ENCODE results near the gene EDIL3.

EDIL3 gene

DNA sequence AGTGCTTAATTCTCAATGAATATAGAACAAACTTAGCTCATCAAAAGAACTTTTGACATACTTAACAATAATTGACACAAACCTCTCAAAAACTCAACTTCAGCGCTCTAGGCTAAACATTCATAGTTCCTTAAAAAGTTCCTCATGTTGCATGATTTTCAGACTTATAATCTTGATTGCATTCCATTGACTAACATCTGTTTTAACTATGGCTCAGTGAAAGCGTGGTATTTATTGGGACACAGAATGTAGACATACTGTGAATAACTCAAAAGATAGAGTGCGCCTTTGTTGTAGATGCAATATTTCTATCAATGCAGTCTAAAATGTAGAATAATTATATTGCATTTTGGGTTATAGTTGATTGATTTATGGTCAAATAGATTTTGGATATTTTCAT is 436.9 kb downstream of the EDIL3 start:
- TF ChIP-seq, protein P1, sequence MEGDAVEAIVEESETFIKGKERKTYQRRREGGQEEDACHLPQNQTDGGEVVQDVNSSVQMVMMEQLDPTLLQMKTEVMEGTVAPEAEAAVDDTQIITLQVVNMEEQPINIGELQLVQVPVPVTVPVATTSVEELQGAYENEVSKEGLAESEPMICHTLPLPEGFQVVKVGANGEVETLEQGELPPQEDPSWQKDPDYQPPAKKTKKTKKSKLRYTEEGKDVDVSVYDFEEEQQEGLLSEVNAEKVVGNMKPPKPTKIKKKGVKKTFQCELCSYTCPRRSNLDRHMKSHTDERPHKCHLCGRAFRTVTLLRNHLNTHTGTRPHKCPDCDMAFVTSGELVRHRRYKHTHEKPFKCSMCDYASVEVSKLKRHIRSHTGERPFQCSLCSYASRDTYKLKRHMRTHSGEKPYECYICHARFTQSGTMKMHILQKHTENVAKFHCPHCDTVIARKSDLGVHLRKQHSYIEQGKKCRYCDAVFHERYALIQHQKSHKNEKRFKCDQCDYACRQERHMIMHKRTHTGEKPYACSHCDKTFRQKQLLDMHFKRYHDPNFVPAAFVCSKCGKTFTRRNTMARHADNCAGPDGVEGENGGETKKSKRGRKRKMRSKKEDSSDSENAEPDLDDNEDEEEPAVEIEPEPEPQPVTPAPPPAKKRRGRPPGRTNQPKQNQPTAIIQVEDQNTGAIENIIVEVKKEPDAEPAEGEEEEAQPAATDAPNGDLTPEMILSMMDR (IDR thresholded peaks at IDR 0.05; ENCODE audit: insufficient read depth, low read length, poor library complexity, severe bottlenecking), result no peak
- H3K4me3 ChIP-seq (replicated peaks; ENCODE audit: low read depth, low read length), result no peak overlapping the region
- no peaks in the 10 kb centered on the region for H3K36me3 ChIP-seq (ENCODE audit: control insufficient read depth, insufficient read depth, low read length)
- DNase-seq (ENCODE audit: extremely low read depth, insufficient read length), result no peak
- no peaks in the 10 kb centered on the region for H3K27me3 ChIP-seq (replicated peaks; ENCODE audit: control insufficient read depth, insufficient read depth, low read length)

DNA sequence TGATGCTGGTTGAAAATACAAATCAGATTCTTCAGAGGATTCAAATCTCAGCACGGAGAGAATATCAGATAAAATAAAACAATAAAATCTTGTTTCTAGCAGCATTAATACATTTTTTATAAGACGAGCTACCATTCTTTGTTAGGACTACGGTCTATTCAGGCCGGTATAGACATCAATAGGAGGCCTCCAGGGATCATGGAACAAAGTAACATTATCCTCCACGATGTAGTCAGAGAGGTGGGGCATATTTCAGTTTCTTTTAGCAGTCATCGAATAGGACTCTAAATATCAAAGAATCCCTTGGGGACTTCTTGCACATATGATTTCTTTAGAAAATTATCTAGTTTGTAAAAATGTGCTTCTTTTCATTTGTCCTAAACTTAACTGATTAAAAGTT is 438.2 kb downstream of the EDIL3 start:
- Histone ChIP-seq H3K27me3 (replicated peaks; ENCODE audit: control insufficient read depth, insufficient read depth, low read length) (no peaks in the 10 kb centered on the region), H3K4me3 (replicated peaks; ENCODE audit: low read depth, low read length) (no peak overlapping the region), H3K36me3 (ENCODE audit: control insufficient read depth, insufficient read depth, low read length) (no peaks in the 10 kb centered on the region)
- TF ChIP-seq, protein P1 (IDR thresholded peaks at IDR 0.05; ENCODE audit: insufficient read depth, low read length, poor library complexity, severe bottlenecking), result no peak
- DNase-seq (ENCODE audit: extremely low read depth, insufficient read length), result no peak

DNA sequence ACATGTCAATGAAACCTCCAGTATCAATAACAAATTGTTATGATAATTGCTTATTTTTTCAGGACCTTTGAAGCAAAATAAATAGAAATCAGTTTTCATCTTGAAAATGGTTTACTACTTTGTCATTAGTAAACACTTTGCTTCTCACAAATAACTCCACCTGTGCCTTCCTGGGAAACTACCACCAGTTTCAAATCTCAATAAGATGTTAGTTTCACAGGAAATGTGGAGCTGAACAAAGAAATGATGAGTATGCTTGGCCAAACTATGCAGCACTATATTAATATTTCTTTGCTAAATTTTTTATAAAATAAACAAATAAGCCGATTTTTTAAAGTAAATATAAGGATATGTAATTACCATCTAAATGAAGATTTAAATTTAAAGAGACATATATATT is 442.5 kb downstream of the EDIL3 start:
- no peaks in the 10 kb centered on the region for H3K27me3 ChIP-seq (replicated peaks; ENCODE audit: control insufficient read depth, insufficient read depth, low read length)
- DNase-seq (ENCODE audit: extremely low read depth, insufficient read length), result no peak
- H3K4me3 ChIP-seq (replicated peaks; ENCODE audit: low read depth, low read length), result no peak overlapping the region
- no peaks in the 10 kb centered on the region for H3K36me3 ChIP-seq (ENCODE audit: control insufficient read depth, insufficient read depth, low read length)
- TF ChIP-seq, protein P1 (IDR thresholded peaks at IDR 0.05; ENCODE audit: insufficient read depth, low read length, poor library complexity, severe bottlenecking), result no peak

DNA sequence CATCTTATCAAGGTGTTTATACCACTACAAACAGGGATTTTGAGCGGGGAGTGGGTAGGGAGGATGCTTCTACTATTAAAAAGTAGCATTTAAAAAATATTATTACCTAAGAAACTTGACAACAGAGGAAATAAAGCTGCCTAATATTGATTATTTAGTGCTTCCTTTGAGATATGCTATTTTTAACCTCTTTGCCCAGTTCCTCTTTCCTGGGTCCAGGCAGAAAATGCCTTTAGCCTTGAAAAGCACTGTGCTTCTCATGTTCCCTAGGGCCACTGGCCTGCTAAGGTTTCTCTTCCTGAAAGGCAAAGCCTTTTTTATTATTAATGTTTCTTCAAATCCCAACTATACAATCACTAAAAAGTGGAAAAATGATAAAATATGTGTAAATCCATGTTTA is 446.8 kb downstream of the EDIL3 start:
- TF ChIP-seq, protein P1 (IDR thresholded peaks at IDR 0.05; ENCODE audit: insufficient read depth, low read length, poor library complexity, severe bottlenecking), result no peak
- Histone ChIP-seq H3K4me3 (replicated peaks; ENCODE audit: low read depth, low read length) (no peak overlapping the region), H3K27me3 (replicated peaks; ENCODE audit: control insufficient read depth, insufficient read depth, low read length) (no peaks in the 10 kb centered on the region), H3K36me3 (ENCODE audit: control insufficient read depth, insufficient read depth, low read length) (no peaks in the 10 kb centered on the region)
- no peak for DNase-seq (ENCODE audit: extremely low read depth, insufficient read length)

DNA sequence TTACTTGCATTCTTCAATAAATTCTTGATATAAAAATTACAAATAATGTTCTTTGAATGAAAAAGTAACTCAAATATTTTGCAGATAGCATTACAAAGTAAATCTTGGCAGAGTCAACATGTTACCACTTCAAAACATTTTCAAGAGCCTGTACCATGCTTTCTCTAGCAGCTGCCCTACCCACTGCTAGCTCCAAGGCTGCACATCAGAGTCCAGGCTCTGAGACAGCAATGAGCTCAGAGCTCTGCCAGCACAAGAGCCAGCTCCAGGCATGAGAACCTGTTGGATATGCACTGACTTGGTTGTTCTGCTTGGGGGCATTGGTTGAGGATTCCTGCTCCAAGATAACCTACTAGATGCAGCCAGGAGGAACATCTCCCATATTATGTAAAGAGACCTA is 452.7 kb downstream of the EDIL3 start:
- H3K27me3 ChIP-seq (replicated peaks; ENCODE audit: control insufficient read depth, insufficient read depth, low read length), result no peaks in the 10 kb centered on the region
- H3K36me3 ChIP-seq (ENCODE audit: control insufficient read depth, insufficient read depth, low read length), result no peaks in the 10 kb centered on the region
- TF ChIP-seq, protein P1 (IDR thresholded peaks at IDR 0.05; ENCODE audit: insufficient read depth, low read length, poor library complexity, severe bottlenecking), result no peak

DNA sequence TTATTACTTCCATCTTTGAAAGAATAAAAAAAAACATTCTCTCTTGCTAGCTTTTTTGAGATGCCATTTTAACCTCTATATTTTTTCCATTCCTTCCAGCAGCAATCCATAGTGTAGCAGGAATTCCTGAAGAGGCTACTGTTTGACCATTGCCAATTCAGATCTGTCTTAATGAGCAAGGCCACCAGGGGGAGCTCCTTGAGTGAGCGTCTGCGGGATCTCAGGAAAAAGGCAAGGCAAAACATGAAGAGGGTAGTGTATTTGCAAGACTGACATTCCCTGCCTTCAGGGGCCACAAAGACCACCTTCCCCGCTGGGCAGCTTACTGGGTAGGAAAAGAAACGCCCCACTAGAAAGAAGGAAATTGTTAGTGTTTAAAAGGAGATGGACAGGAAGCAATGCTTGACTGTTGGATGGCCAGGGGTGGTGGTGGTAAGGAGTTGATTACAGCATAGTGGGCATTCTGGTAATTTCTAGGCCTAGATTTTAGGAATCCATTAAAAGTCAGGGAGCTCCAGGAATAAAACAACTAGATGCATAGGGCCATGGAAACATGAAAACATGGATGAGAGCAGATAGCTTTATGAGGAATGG is 457.4 kb downstream of the EDIL3 start:
- Histone ChIP-seq H3K27me3 (replicated peaks; ENCODE audit: control insufficient read depth, insufficient read depth, low read length) (no peaks in the 10 kb centered on the region; the same call in 1 of the 2 replicates), H3K4me3 (replicated peaks; ENCODE audit: low read depth, low read length) (no peak overlapping the region), H3K36me3 (ENCODE audit: control insufficient read depth, insufficient read depth, low read length) (no peaks in the 10 kb centered on the region)
- peak; percentile 3 for DNase-seq (ENCODE audit: extremely low read depth, insufficient read length)
- TF ChIP-seq, protein P1 (IDR thresholded peaks at IDR 0.05; ENCODE audit: insufficient read depth, low read length, poor library complexity, severe bottlenecking), result peak; percentile 85

More for the DNA sequence above, 452.7 kb downstream of the EDIL3 start:
- DNase-seq (ENCODE audit: extremely low read depth, insufficient read length), result no peak
- no peak overlapping the region for H3K4me3 ChIP-seq (replicated peaks; ENCODE audit: low read depth, low read length)

Data from GM06990 (cell line).